Measurements from ENCODE around the gene CLCN2. TPM values are rescaled to one million over a fixed set of nuclear protein-coding genes. Genes with fewer than 3 reads are reported as not detected.

CLCN2 gene
- polyA plus RNA-seq, 1 donor from 2014 or later = 13.4 TPM

DNA sequence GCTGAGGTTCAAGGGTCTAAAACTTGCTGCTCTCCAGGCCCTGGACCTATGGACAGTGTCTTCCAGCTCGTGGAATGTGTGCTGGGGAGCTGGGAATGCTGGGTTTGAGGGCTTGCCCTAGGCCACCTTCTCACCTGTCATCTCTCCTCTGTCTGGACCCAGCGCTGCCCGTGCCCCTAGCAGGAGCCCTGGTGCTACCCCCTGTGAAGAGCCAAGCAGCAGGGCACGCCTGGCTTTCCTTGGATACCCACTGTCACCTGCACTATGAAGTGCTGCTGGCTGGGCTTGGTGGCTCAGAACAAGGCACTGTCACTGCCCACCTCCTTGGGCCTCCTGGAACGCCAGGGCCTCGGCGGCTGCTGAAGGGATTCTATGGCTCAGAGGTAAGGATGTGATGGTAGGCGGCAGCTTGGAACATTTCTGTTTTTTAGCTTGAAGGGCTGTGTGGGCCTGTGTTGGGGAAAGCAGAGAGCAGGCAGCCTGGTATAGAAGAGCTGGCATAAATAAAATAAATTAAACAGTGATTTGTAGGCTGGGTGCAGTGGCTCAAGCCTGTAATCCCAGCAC lies 23.5 kb upstream of the CLCN2 start:
- H3K4me2 ChIP-seq (ENCODE audit: low read length) = no peak overlapping the region
- peaks cover 25% of the 10 kb centered on the region for H3K27me3 ChIP-seq (ENCODE audit: insufficient read depth, low read depth, low read length)
- no peaks in the 10 kb centered on the region for H3K36me3 ChIP-seq (ENCODE audit: insufficient read depth, low read length)
- no peak overlapping the region for H3K27ac ChIP-seq (ENCODE audit: low read length)
- no peaks in the 10 kb centered on the region for H3F3A ChIP-seq (ENCODE audit: insufficient read depth, low read length, poor library complexity, severe bottlenecking)
- no peak overlapping the region for H3K9ac ChIP-seq (ENCODE audit: low read length)
- no peaks in the 10 kb centered on the region for H3K9me2 ChIP-seq (ENCODE audit: insufficient read depth, low read length)
- TF ChIP-seq EP300 (conservative IDR thresholded peaks at IDR 0.05; ENCODE audit: poor library complexity, severe bottlenecking) (no peak), RAD21 (conservative IDR thresholded peaks at IDR 0.05) (no peak), MXI1 (conservative IDR thresholded peaks at IDR 0.05; ENCODE audit: poor library complexity, severe bottlenecking) (no peak), POLR2AphosphoS5 (IDR thresholded peaks at IDR 0.05) (no peak), SMC3 (conservative IDR thresholded peaks at IDR 0.05; ENCODE audit: poor library complexity) (no peak), EZH2 (IDR thresholded peaks at IDR 0.05; ENCODE audit: borderline replicate concordance, insufficient read depth, low read length, poor library complexity, severe bottlenecking) (no peak)
- TF ChIP-seq, protein P1, sequence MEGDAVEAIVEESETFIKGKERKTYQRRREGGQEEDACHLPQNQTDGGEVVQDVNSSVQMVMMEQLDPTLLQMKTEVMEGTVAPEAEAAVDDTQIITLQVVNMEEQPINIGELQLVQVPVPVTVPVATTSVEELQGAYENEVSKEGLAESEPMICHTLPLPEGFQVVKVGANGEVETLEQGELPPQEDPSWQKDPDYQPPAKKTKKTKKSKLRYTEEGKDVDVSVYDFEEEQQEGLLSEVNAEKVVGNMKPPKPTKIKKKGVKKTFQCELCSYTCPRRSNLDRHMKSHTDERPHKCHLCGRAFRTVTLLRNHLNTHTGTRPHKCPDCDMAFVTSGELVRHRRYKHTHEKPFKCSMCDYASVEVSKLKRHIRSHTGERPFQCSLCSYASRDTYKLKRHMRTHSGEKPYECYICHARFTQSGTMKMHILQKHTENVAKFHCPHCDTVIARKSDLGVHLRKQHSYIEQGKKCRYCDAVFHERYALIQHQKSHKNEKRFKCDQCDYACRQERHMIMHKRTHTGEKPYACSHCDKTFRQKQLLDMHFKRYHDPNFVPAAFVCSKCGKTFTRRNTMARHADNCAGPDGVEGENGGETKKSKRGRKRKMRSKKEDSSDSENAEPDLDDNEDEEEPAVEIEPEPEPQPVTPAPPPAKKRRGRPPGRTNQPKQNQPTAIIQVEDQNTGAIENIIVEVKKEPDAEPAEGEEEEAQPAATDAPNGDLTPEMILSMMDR (IDR thresholded peaks at IDR 0.05; ENCODE audit: poor library complexity, severe bottlenecking) = no peak
- TF ChIP-seq, protein P2, sequence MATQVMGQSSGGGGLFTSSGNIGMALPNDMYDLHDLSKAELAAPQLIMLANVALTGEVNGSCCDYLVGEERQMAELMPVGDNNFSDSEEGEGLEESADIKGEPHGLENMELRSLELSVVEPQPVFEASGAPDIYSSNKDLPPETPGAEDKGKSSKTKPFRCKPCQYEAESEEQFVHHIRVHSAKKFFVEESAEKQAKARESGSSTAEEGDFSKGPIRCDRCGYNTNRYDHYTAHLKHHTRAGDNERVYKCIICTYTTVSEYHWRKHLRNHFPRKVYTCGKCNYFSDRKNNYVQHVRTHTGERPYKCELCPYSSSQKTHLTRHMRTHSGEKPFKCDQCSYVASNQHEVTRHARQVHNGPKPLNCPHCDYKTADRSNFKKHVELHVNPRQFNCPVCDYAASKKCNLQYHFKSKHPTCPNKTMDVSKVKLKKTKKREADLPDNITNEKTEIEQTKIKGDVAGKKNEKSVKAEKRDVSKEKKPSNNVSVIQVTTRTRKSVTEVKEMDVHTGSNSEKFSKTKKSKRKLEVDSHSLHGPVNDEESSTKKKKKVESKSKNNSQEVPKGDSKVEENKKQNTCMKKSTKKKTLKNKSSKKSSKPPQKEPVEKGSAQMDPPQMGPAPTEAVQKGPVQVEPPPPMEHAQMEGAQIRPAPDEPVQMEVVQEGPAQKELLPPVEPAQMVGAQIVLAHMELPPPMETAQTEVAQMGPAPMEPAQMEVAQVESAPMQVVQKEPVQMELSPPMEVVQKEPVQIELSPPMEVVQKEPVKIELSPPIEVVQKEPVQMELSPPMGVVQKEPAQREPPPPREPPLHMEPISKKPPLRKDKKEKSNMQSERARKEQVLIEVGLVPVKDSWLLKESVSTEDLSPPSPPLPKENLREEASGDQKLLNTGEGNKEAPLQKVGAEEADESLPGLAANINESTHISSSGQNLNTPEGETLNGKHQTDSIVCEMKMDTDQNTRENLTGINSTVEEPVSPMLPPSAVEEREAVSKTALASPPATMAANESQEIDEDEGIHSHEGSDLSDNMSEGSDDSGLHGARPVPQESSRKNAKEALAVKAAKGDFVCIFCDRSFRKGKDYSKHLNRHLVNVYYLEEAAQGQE (IDR thresholded peaks at IDR 0.05; ENCODE audit: borderline replicate concordance) = no peak
- no peak overlapping the region for H2AFZ ChIP-seq (ENCODE audit: low read depth, low read length)
- no peaks in the 10 kb centered on the region for H3K9me3 ChIP-seq (ENCODE audit: low read length)
- no peaks in the 10 kb centered on the region for H3K79me2 ChIP-seq (replicated peaks; ENCODE audit: insufficient read depth, low read length)
- H4K20me1 ChIP-seq (ENCODE audit: insufficient read depth) = no peaks in the 10 kb centered on the region
- no peak overlapping the region for H3K4me3 ChIP-seq (ENCODE audit: low read length)

DNA sequence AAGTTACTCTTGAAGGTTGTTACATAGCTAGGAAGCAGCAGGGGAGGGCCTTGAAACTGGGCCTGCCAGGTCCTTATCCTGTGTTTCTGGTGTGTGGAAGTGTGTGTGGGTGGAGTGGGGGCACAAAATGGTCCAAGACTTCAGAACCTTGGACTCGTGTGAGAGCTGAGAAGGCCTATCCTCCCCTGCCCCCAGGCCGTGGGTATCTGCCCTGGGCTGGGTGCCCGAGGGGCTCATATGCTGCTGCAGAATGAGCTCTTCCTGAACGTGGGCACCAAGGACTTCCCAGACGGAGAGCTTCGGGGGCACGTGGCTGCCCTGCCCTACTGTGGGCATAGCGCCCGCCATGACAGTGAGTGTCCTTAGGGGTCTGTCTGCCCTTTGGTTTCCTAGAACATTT lies 22.9 kb upstream of the CLCN2 start:
- no peak for TF ChIP-seq EZH2 (IDR thresholded peaks at IDR 0.05; ENCODE audit: borderline replicate concordance, insufficient read depth, low read length, poor library complexity, severe bottlenecking)
- TF ChIP-seq EP300 (conservative IDR thresholded peaks at IDR 0.05; ENCODE audit: poor library complexity, severe bottlenecking) = no peak
- TF ChIP-seq, protein P2 (IDR thresholded peaks at IDR 0.05; ENCODE audit: borderline replicate concordance) = no peak
- TF ChIP-seq MXI1 (conservative IDR thresholded peaks at IDR 0.05; ENCODE audit: poor library complexity, severe bottlenecking) = no peak
- TF ChIP-seq, protein P1 (IDR thresholded peaks at IDR 0.05; ENCODE audit: poor library complexity, severe bottlenecking) = no peak
- TF ChIP-seq RAD21 (conservative IDR thresholded peaks at IDR 0.05) = no peak
- TF ChIP-seq SMC3 (conservative IDR thresholded peaks at IDR 0.05; ENCODE audit: poor library complexity) = no peak
- no peak for TF ChIP-seq TAF1 (IDR thresholded peaks at IDR 0.05; ENCODE audit: low read depth)
- no peak for TF ChIP-seq POLR2AphosphoS5 (IDR thresholded peaks at IDR 0.05)
- H3K79me2 ChIP-seq (replicated peaks; ENCODE audit: insufficient read depth, low read length) = no peaks in the 10 kb centered on the region
- no peaks in the 10 kb centered on the region for H3K36me3 ChIP-seq (ENCODE audit: insufficient read depth, low read length)
- H3K27ac ChIP-seq (ENCODE audit: low read length) = no peak overlapping the region
- H3K9ac ChIP-seq (ENCODE audit: low read length) = no peak overlapping the region
- no peak overlapping the region for H3K4me3 ChIP-seq (ENCODE audit: low read length)
- H3K9me2 ChIP-seq (ENCODE audit: insufficient read depth, low read length) = no peaks in the 10 kb centered on the region
- no peak overlapping the region for H2AFZ ChIP-seq (ENCODE audit: low read depth, low read length)
- H3F3A ChIP-seq (ENCODE audit: insufficient read depth, low read length, poor library complexity, severe bottlenecking) = no peaks in the 10 kb centered on the region
- peaks cover 28% of the 10 kb centered on the region for H3K27me3 ChIP-seq (ENCODE audit: insufficient read depth, low read depth, low read length)
- H3K9me3 ChIP-seq (ENCODE audit: low read length) = no peaks in the 10 kb centered on the region
- no peak overlapping the region for H3K4me2 ChIP-seq (ENCODE audit: low read length)
- H4K20me1 ChIP-seq (ENCODE audit: insufficient read depth) = no peaks in the 10 kb centered on the region
